Retinal pigment epithelial cell (primary cell): ENCODE data around the gene TXNIP.

Experiments used
- DNase-seq: peaks from one replicate; pipeline ENCODE4 v3.0.0-alpha.2; 2010; ENCODE audit warnings: low read depth
- H3K4me3 ChIP-seq: 2 replicates; pipeline ENCODE4 v1.5.1; 2011; ENCODE audit warnings: mild to moderate bottlenecking, low read length, control low read depth, moderate library complexity
- CTCF ChIP-seq: conservative IDR thresholded peaks from 2 replicates; pipeline ENCODE4 v1.5.1; 2011; ENCODE audit warnings: low read depth, low read length, control low read depth, inconsistent platforms

TXNIP gene

GRCh38 chr1:145960468-145961108 lies 35.8 kb downstream of the TXNIP start:
- DNase-seq = no peak
- peak; percentile 23 for TF ChIP-seq CTCF
- peak overlapping the region; percentile 75 for H3K4me3 ChIP-seq

- no peak for TF ChIP-seq CTCF
- DNase-seq = no peak
- H3K4me3 ChIP-seq = peak overlapping the region; percentile 75
Measured at GRCh38 chr1:145959957-145960467, 36.4 kb downstream of the TXNIP start.

- no peak for DNase-seq
- no peak overlapping the region for H3K4me3 ChIP-seq
- TF ChIP-seq CTCF = no peak
Measured at GRCh38 chr1:145959333-145959732, 37.0 kb downstream of the TXNIP start.

- no peak for DNase-seq
- no peak for TF ChIP-seq CTCF
- no peak overlapping the region for H3K4me3 ChIP-seq
Measured at GRCh38 chr1:145958734-145959133, 37.6 kb downstream of the TXNIP start.

GRCh38 chr1:145957443-145958319 lies 38.7 kb downstream of the TXNIP start, which contains the start of gene LIX1L:
Gene LIX1L, minus strand, starts transcription at chr1:145958017. Its CDS starts 90 bp downstream, at chr1:145957927.
- DNase-seq = peak; percentile 91
- peak within 1 kb of the TSS; percentile 79 for H3K4me3 ChIP-seq
- TF ChIP-seq CTCF = no peak

- no peak for TF ChIP-seq CTCF
- peak; percentile 39 for DNase-seq
Measured at GRCh38 chr1:145956781-145957442, 39.5 kb downstream of the TXNIP start.

More at GRCh38 chr1:145956781-145957442, 39.5 kb downstream of the TXNIP start:
- H3K4me3 ChIP-seq = peak overlapping the region; percentile 79
